GM23338 (cell line): ENCODE data around the gene RABL6. TPM values are rescaled to one million over a fixed set of nuclear protein-coding genes. Genes with fewer than 3 reads are reported as not detected.

Experiments used
- ATAC-seq: fragments of 200-7000 bp; cut with Tn5 transposase; 3 replicates; pipeline ENCODE4 v1.9.1; 2020
- DNase-seq: peaks from one replicate; pipeline ENCODE4 v3.0.0-alpha.2; 2015; ENCODE audit warnings: low spot score
- H2AFZ ChIP-seq: fragments of 200-600 bp; sonication (generic); 2 replicates; pipeline ENCODE4 v1.8.0; 2016; ENCODE audit warnings: antibody characterized with exemption, mild to moderate bottlenecking, moderate library complexity
- H3F3A ChIP-seq: fragments of 200-600 bp; sonication (generic); replicated peaks from 2 replicates; pipeline ENCODE4 v1.8.0; 2017; ENCODE audit warnings: antibody characterized with exemption, mixed run types, low read depth
- H3K27ac ChIP-seq: fragments of 200-600 bp; sonication (generic); 2 replicates; pipeline ENCODE4 v1.6.1; 2016; ENCODE audit warnings: low read depth
- H3K27me3 ChIP-seq: fragments of 200-600 bp; sonication (generic); 2 replicates; pipeline ENCODE4 v1.8.0; 2016; ENCODE audit warnings: mild to moderate bottlenecking, mixed run types, moderate library complexity; ENCODE audit not compliant: insufficient read depth
- H3K36me3 ChIP-seq: fragments of 200-600 bp; sonication (generic); 2 replicates; pipeline ENCODE4 v1.8.0; 2016; ENCODE audit warnings: mild to moderate bottlenecking; ENCODE audit not compliant: insufficient read depth
- H3K4me1 ChIP-seq: fragments of 200-600 bp; sonication (generic); 2 replicates; pipeline ENCODE4 v1.8.0; 2016; ENCODE audit warnings: mild to moderate bottlenecking, moderate library complexity; ENCODE audit not compliant: insufficient read depth
- H3K4me2 ChIP-seq: fragments of 200-600 bp; sonication (generic); 2 replicates; pipeline ENCODE4 v1.7.1; 2017; ENCODE audit warnings: mixed run types
- H3K4me3 ChIP-seq: fragments of 200-600 bp; sonication (generic); 2 replicates; pipeline ENCODE4 v1.6.1; 2016; ENCODE audit warnings: mixed run types
- H3K79me2 ChIP-seq: fragments of 200-600 bp; sonication (generic); replicated peaks from 2 replicates; pipeline ENCODE4 v1.8.0; 2017; ENCODE audit warnings: mild to moderate bottlenecking; ENCODE audit not compliant: insufficient read depth
- H3K9me2 ChIP-seq: fragments of 200-600 bp; sonication (generic); 2 replicates; pipeline ENCODE4 v1.8.0; 2017; ENCODE audit not compliant: insufficient read depth
- H4K20me1 ChIP-seq: fragments of 200-600 bp; sonication (generic); replicated peaks from 2 replicates; pipeline ENCODE4 v1.8.0; 2017; ENCODE audit warnings: mild to moderate bottlenecking; ENCODE audit not compliant: insufficient read depth
- H3K27ac Mint-ChIP-seq: 2 replicates; pipeline ENCODE4 v1.8.0; 2020; ENCODE audit warnings: inconsistent platforms, mild to moderate bottlenecking, moderate library complexity, mixed read lengths
- H3K27me3 Mint-ChIP-seq: 3 replicates; pipeline ENCODE4 v1.8.0; 2022; ENCODE audit warnings: low read depth, mild to moderate bottlenecking, moderate library complexity, mixed read lengths, inconsistent platforms; ENCODE audit not compliant: insufficient read depth, poor library complexity
- H3K36me3 Mint-ChIP-seq: 3 replicates; pipeline ENCODE4 v1.8.0; 2021; ENCODE audit warnings: low read depth, mild to moderate bottlenecking, inconsistent platforms, moderate library complexity, mixed read lengths
- H3K4me1 Mint-ChIP-seq: 3 replicates; pipeline ENCODE4 v1.8.0; 2020; ENCODE audit warnings: mild to moderate bottlenecking, inconsistent platforms, mixed read lengths
- H3K4me3 Mint-ChIP-seq: 3 replicates; pipeline ENCODE4 v1.8.0; 2021; ENCODE audit warnings: moderate library complexity, mild to moderate bottlenecking, inconsistent platforms, mixed read lengths
- H3K9me3 Mint-ChIP-seq: 3 replicates; pipeline ENCODE4 v1.8.0; 2020; ENCODE audit warnings: moderate library complexity, mild to moderate bottlenecking, inconsistent platforms, mixed read lengths
- CREB1 ChIP-seq: fragments of 250-450 bp; sonication (Bioruptor Pico); IDR thresholded peaks from 2 replicates; pipeline ENCODE4 v1.5.0; 2020; ENCODE audit warnings: low read depth, mild to moderate bottlenecking, moderate library complexity
- EZH2 ChIP-seq: fragments of 200-600 bp; sonication (generic); IDR thresholded peaks from one replicate; pipeline ENCODE4 v1.8.0; 2017; ENCODE audit warnings: antibody characterized with exemption, mild to moderate bottlenecking, low read depth; ENCODE audit not compliant: unreplicated experiment
- EZH2phosphoT487 ChIP-seq: fragments of 200-600 bp; sonication (generic); IDR thresholded peaks from one replicate; pipeline ENCODE4 v1.8.1; 2018; ENCODE audit warnings: antibody characterized with exemption; ENCODE audit not compliant: unreplicated experiment
- JUNB ChIP-seq: IDR thresholded peaks from one replicate; pipeline ENCODE4 v1.6.1; 2016; ENCODE audit warnings: antibody characterized with exemption; ENCODE audit not compliant: unreplicated experiment
- NANOG ChIP-seq: IDR thresholded peaks from 2 replicates; pipeline ENCODE4 v1.6.1; 2016; ENCODE audit warnings: antibody characterized with exemption, borderline replicate concordance
- POLR2AphosphoS5 ChIP-seq: IDR thresholded peaks from 2 replicates; pipeline ENCODE4 v1.6.1; 2016; ENCODE audit warnings: antibody characterized with exemption, low read depth
- REST ChIP-seq: IDR thresholded peaks from one replicate; pipeline ENCODE4 v1.6.1; 2018; ENCODE audit warnings: antibody characterized with exemption; ENCODE audit not compliant: unreplicated experiment
- STAT1 ChIP-seq: IDR thresholded peaks from one replicate; pipeline ENCODE4 v1.6.1; 2016; ENCODE audit warnings: antibody characterized with exemption; ENCODE audit not compliant: unreplicated experiment
- ZNF114 ChIP-seq: fragments of 250-450 bp; sonication (Bioruptor Pico); IDR thresholded peaks from 2 replicates; pipeline ENCODE4 v1.5.0; 2020; ENCODE audit warnings: mild to moderate bottlenecking, moderate library complexity
- ZNF331 ChIP-seq: fragments of 250-450 bp; sonication (Bioruptor Pico); IDR thresholded peaks from 2 replicates; pipeline ENCODE4 v1.5.0; 2020; ENCODE audit warnings: low read depth, mild to moderate bottlenecking, moderate library complexity
- polyA plus RNA-seq: library from polyadenylated mRNA; unstranded; fragments of >200 nt; fragmentation: Nextera tagmentation; extraction: Ambion mirVana; gene quantifications from 2 replicates; pipeline ENCODE4 v1.2.1, GENCODE V29; 2016
- total RNA-seq: library from RNA; depleted of rRNA; stranded (reverse); fragments of >200 nt; shearing (Covaris generic); gene quantifications from 2 replicates; pipeline ENCODE4 v1.2.3, GENCODE V29; 2014
- TF ChIP-seq, protein P1 (sequence below): IDR thresholded peaks from 2 replicates; pipeline ENCODE4 v1.6.1; 2016; ENCODE audit warnings: antibody characterized with exemption
- TF ChIP-seq, protein P2 (sequence below): fragments of 250-450 bp; sonication (Bioruptor Pico); IDR thresholded peaks from 2 replicates; pipeline ENCODE4 v1.5.0; 2020; ENCODE audit warnings: mild to moderate bottlenecking, moderate library complexity
- TF ChIP-seq, protein P3 (sequence below), 2 experiments: fragments of 200-600 bp in 1 of 2; sonication (generic) in 1 of 2; conservative IDR thresholded peaks; 2 replicates each; pipeline versions ENCODE4 v1.5.1 to v1.6.1; 2016 to 2017; ENCODE audit warnings: antibody characterized with exemption in 2 of 2, low read depth in 2 of 2, mild to moderate bottlenecking in 2 of 2, moderate library complexity in 1 of 2

Gene RABL6
- total and polyA plus RNA-seq, 2 experiments from 2014 or later, result 59.1 to 127 TPM

- Mint-ChIP-seq H3K27ac (no peak overlapping the region), H3K4me1 (peaks cover 5% of the 10 kb centered on the region), H3K4me3 (no peak overlapping the region), H3K9me3 (no peaks in the 10 kb centered on the region), H3K27me3 (peaks cover 3% of the 10 kb centered on the region), H3K36me3 (peaks cover 41% of the 10 kb centered on the region)
- peaks cover 13% of the 10 kb centered on the region for H3K36me3 ChIP-seq
- TF ChIP-seq JUNB (no peak), EZH2phosphoT487 (no peak), CREB1 (CRISPR knock-in tag) (no peak), REST (no peak), ZNF114 (no peak), EZH2 (no peak), NANOG (no peak), POLR2AphosphoS5 (no peak), STAT1 (no peak), ZNF331 (no peak)
- TF ChIP-seq, protein P1, sequence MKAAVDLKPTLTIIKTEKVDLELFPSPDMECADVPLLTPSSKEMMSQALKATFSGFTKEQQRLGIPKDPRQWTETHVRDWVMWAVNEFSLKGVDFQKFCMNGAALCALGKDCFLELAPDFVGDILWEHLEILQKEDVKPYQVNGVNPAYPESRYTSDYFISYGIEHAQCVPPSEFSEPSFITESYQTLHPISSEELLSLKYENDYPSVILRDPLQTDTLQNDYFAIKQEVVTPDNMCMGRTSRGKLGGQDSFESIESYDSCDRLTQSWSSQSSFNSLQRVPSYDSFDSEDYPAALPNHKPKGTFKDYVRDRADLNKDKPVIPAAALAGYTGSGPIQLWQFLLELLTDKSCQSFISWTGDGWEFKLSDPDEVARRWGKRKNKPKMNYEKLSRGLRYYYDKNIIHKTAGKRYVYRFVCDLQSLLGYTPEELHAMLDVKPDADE, result no peak
- TF ChIP-seq, protein P2, sequence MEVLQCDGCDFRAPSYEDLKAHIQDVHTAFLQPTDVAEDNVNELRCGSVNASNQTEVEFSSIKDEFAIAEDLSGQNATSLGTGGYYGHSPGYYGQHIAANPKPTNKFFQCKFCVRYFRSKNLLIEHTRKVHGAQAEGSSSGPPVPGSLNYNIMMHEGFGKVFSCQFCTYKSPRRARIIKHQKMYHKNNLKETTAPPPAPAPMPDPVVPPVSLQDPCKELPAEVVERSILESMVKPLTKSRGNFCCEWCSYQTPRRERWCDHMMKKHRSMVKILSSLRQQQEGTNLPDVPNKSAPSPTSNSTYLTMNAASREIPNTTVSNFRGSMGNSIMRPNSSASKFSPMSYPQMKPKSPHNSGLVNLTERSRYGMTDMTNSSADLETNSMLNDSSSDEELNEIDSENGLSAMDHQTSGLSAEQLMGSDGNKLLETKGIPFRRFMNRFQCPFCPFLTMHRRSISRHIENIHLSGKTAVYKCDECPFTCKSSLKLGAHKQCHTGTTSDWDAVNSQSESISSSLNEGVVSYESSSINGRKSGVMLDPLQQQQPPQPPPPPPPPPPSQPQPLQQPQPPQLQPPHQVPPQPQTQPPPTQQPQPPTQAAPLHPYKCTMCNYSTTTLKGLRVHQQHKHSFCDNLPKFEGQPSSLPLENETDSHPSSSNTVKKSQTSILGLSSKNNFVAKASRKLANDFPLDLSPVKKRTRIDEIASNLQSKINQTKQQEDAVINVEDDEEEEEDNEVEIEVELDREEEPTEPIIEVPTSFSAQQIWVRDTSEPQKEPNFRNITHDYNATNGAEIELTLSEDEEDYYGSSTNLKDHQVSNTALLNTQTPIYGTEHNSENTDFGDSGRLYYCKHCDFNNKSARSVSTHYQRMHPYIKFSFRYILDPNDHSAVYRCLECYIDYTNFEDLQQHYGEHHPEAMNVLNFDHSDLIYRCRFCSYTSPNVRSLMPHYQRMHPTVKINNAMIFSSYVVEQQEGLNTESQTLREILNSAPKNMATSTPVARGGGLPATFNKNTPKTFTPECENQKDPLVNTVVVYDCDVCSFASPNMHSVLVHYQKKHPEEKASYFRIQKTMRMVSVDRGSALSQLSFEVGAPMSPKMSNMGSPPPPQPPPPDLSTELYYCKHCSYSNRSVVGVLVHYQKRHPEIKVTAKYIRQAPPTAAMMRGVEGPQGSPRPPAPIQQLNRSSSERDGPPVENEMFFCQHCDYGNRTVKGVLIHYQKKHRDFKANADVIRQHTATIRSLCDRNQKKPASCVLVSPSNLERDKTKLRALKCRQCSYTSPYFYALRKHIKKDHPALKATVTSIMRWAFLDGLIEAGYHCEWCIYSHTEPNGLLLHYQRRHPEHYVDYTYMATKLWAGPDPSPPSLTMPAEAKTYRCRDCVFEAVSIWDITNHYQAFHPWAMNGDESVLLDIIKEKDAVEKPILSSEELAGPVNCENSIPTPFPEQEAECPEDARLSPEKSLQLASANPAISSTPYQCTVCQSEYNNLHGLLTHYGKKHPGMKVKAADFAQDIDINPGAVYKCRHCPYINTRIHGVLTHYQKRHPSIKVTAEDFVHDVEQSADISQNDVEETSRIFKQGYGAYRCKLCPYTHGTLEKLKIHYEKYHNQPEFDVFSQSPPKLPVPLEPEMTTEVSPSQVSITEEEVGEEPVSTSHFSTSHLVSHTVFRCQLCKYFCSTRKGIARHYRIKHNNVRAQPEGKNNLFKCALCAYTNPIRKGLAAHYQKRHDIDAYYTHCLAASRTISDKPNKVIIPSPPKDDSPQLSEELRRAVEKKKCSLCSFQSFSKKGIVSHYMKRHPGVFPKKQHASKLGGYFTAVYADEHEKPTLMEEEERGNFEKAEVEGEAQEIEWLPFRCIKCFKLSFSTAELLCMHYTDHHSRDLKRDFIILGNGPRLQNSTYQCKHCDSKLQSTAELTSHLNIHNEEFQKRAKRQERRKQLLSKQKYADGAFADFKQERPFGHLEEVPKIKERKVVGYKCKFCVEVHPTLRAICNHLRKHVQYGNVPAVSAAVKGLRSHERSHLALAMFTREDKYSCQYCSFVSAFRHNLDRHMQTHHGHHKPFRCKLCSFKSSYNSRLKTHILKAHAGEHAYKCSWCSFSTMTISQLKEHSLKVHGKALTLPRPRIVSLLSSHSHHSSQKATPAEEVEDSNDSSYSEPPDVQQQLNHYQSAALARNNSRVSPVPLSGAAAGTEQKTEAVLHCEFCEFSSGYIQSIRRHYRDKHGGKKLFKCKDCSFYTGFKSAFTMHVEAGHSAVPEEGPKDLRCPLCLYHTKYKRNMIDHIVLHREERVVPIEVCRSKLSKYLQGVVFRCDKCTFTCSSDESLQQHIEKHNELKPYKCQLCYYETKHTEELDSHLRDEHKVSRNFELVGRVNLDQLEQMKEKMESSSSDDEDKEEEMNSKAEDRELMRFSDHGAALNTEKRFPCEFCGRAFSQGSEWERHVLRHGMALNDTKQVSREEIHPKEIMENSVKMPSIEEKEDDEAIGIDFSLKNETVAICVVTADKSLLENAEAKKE, result no peak
- TF ChIP-seq, protein P3, sequence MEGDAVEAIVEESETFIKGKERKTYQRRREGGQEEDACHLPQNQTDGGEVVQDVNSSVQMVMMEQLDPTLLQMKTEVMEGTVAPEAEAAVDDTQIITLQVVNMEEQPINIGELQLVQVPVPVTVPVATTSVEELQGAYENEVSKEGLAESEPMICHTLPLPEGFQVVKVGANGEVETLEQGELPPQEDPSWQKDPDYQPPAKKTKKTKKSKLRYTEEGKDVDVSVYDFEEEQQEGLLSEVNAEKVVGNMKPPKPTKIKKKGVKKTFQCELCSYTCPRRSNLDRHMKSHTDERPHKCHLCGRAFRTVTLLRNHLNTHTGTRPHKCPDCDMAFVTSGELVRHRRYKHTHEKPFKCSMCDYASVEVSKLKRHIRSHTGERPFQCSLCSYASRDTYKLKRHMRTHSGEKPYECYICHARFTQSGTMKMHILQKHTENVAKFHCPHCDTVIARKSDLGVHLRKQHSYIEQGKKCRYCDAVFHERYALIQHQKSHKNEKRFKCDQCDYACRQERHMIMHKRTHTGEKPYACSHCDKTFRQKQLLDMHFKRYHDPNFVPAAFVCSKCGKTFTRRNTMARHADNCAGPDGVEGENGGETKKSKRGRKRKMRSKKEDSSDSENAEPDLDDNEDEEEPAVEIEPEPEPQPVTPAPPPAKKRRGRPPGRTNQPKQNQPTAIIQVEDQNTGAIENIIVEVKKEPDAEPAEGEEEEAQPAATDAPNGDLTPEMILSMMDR (conservative IDR thresholded peaks at IDR 0.05; ENCODE audit: low read depth in 2 of 2), result no peak
- peaks cover 3% of the 10 kb centered on the region; the same call in 1 of the 2 replicates for H3K4me1 ChIP-seq
- H3K79me2 ChIP-seq, result peaks cover 21% of the 10 kb centered on the region
- ATAC-seq, result no peak
- no peak overlapping the region for H2AFZ ChIP-seq
- H3K4me3 ChIP-seq, result no peak overlapping the region
- H3K27me3 ChIP-seq, result no peaks in the 10 kb centered on the region
- no peak for DNase-seq
- no peak overlapping the region for H3K4me2 ChIP-seq
- H4K20me1 ChIP-seq, result peaks cover 20% of the 10 kb centered on the region
- no peaks in the 10 kb centered on the region for H3K9me2 ChIP-seq
- H3F3A ChIP-seq, result 0 out of 2 replicates have a peak, but pooled peaks cover 2% of the 10 kb centered on the region
- H3K27ac ChIP-seq, result no peak overlapping the region
Observed at GRCh38 chr9:136860933-136861873, 53.5 kb downstream of the RABL6 start.
